GM12865 (cell line): ENCODE results near the gene PRAMEF26.
"Not testable (repeated sequence)": the region's sequence is repeated elsewhere in the genome, so short reads cannot be mapped to it uniquely, and the experiment has no call there.

Source experiments
- DNase-seq: peaks from one replicate; pipeline ENCODE4 v3.0.0; 2010; ENCODE audit warnings: low read depth
- H3K4me3 ChIP-seq: 2 replicates; pipeline ENCODE4 v1.5.1; 2011; ENCODE audit warnings: mild to moderate bottlenecking, low read depth, low read length, control low read depth

PRAMEF26 gene

DNA sequence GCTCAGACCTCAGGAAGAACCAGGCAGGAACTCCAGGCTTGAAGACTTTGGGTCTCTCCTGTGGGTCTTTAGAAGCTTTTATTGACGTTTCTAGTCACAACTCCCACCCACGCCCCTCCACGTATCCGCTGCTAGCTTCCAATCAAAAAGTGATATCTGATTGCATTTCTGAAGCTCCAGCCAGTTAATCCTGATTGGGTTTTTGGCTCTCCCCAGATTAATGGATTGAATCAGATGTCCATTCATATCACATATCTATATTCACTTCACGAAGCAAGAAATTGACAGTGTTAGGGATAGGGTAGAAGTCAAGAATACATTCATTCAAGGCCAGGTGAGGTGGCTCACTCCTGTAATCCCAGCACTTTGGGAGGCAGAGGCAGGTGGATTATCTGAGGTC lies at the start of gene PRAMEF26:
TSS of gene PRAMEF26 (minus strand) at position 101 of the 400 bp plus-strand sequence. CDS start 2,914 bp downstream, outside the sequence.
- H3K4me3 ChIP-seq, DNase-seq: not testable (repeated sequence)

DNA sequence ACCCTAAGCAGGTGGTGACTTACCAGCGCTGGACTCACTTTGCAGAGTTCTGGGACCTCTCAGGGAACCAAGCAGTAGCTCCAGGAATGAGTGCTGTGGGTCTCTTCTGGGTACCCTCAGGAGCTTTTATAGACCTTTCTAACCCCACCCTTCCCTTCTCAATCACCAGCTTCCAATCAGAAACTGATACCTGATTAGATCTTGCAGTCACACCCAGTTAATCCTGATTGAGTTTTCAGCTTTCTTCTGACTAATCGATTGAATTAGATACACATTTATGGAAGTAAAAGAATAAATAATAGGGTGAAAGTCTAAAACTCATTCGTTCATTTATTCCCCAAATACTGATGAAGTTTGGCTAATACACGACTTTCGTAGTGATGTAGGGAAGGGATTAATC lies 45.5 kb upstream of the PRAMEF26 start, which contains the start of gene PRAMEF13:
TSS of gene PRAMEF13 (minus strand) at position 101 of the 400 bp plus-strand sequence. CDS start 1,820 bp downstream, outside the sequence.
- DNase-seq, H3K4me3 ChIP-seq: not testable (repeated sequence)

DNA sequence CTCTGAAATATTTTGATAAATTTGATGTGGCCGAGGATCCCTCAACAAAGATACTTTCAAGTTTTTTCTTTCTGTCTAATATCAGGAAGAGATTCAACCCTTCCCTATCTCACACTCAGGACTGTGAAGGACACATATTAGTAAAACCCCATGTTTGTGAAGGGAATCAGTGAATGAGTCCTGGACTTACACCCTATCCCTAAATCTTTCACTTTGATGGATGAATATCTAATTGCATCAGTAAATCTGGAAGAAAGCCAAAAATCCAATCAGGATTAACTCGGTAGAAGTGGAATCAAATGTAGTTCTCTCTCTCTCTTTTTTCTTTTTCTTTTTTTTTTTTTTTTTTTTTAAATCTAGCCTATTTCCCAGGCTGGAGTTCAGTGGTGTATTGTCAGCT lies 15.7 kb upstream of the PRAMEF26 start, which contains the start of gene PRAMEF9:
TSS of gene PRAMEF9 (plus strand) at position 301 of the 400 bp plus-strand sequence. CDS start 3,433 bp downstream, outside the sequence.
- H3K4me3 ChIP-seq, DNase-seq: not testable (repeated sequence)

DNA sequence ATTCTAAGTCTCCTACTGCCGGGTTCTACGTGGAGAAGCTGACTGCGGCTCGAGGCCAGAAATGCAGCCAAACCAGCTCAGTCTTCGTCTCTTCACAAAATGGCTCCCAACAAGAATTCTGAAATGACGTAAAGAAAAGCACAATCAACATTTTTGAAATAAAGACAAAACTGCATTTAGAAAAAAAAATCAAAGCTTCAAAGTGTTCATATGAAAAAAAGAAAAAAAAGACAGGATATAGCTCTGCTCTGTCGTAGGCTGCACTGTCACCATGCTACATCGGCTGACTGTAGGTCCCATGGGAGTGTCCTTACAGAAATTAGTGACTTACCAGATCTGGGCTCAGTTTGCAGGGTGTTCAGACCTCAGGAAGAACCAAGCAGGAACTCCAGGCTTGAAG lies 9.7 kb upstream of the PRAMEF26 start, which contains the start of gene HNRNPCL4:
TSS of gene HNRNPCL4 (minus strand) at position 101 of the 400 bp plus-strand sequence. CDS start 164 bp downstream, outside the sequence.
- DNase-seq, H3K4me3 ChIP-seq: not testable (repeated sequence)

DNA sequence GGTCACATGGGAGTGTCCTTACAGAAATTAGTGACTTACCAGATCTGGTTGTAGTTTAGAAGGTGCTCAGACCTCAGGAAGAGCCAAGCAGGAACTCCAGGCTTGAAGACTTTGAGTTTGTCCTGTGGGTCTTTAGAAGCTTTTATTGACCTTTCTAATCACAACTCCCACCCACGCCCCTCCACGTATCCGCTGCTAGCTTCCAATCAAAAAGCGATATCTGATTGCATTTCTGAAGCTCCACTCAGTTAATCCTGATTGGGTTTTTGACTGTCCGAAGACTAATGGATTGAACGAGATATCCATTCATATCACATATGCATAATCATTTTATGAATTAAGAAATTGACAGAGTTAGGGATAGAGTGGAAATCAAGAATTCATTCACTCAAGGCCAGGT lies 39.1 kb downstream of the PRAMEF26 start, which contains the start of gene HNRNPCL2:
TSS of gene HNRNPCL2 (minus strand) at position 101 of the 400 bp plus-strand sequence. CDS start 454 bp downstream, outside the sequence.
- not testable (repeated sequence) for H3K4me3 ChIP-seq, DNase-seq
